ENCODE results near the gene GPR15LG. TPM values are rescaled to one million over a fixed set of nuclear protein-coding genes. Genes with fewer than 3 reads are reported as not detected.

GPR15LG gene
- total RNA-seq, 1 experiment from 2014 or later: not detected

DNA sequence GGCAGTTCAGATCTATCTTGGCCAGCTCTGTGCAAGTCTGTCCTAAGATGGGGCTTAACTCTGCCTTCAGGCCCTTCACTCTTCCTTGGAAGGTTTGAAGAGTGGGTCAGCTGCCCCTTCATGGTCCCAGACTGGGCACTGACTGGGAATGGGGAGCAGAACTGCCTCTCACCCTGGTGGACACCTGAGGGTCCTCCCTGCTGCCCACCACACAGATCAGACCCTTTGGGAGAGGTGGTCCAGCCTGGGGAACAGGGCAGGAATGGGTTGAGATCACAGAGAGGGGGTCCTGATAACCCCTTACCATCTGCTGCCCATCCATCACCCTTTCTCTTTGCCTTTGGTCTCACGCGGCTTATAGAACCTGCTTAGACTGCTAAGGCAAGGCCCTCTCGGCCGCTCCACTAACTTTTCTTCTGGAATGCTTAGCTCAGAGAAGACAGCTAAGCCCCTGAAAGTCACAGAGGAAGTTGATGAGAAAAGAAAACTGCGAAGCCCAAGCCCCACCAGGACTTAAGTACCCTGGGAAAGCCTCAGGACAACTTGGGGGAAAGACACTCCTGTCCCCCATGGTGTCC, 20.3 kb downstream of the GPR15LG start:
- RAD21 ChIA-PET (ENCODE audit: low non-redundant PET in 1 of 2, low total read pairs in 2 of 2, uncharacterized antibody in 2 of 2, unreplicated experiment in 2 of 2): no interaction called here
- ATAC-seq: no peak
- no peak overlapping the region for H3K9ac ChIP-seq (ENCODE audit: low read length)

More for the DNA sequence above, 20.3 kb downstream of the GPR15LG start:
- Histone ChIP-seq H4K20me1 (ENCODE audit: insufficient read depth) (no peaks in the 10 kb centered on the region), H3K9me3 (ENCODE audit: control insufficient read depth in 1 of 2, insufficient read depth in 1 of 2, low read depth in 1 of 2, low read length in 2 of 2) (no peaks in the 10 kb centered on the region), H3K4me1 (ENCODE audit: control insufficient read depth in 1 of 2, insufficient read depth in 2 of 2, low read length in 2 of 2) (no peaks in the 10 kb centered on the region), H3K27me3 (ENCODE audit: insufficient read depth, low read length) (peaks cover 19% of the 10 kb centered on the region), H3K4me3 (replicated peaks in 1 of 2; ENCODE audit: low read depth in 1 of 2, low read length in 2 of 2) (no peak overlapping the region), H3K9me2 (ENCODE audit: insufficient read depth) (no peaks in the 10 kb centered on the region), H3K79me2 (ENCODE audit: insufficient read depth, low read length) (no peaks in the 10 kb centered on the region), H3K27ac (ENCODE audit: low read depth, low read length) (no peak overlapping the region), H3K36me3 (ENCODE audit: control insufficient read depth in 1 of 2, insufficient read depth in 2 of 2, low read length in 2 of 2) (no peaks in the 10 kb centered on the region), H3K4me2 (ENCODE audit: low read length) (no peak overlapping the region), H2AFZ (ENCODE audit: low read depth, low read length, poor library complexity, severe bottlenecking) (no peak overlapping the region)
- no peak for DNase-seq (ENCODE audit: low read depth, low spot score)
- TF ChIP-seq TCF7L2 (IDR thresholded peaks at IDR 0.05; ENCODE audit: borderline replicate concordance, extremely low read depth, insufficient read depth, insufficient read length): no peak
- no peak for TF ChIP-seq EGR1 (IDR thresholded peaks at IDR 0.05; ENCODE audit: low read depth)
- TF ChIP-seq, protein P1, sequence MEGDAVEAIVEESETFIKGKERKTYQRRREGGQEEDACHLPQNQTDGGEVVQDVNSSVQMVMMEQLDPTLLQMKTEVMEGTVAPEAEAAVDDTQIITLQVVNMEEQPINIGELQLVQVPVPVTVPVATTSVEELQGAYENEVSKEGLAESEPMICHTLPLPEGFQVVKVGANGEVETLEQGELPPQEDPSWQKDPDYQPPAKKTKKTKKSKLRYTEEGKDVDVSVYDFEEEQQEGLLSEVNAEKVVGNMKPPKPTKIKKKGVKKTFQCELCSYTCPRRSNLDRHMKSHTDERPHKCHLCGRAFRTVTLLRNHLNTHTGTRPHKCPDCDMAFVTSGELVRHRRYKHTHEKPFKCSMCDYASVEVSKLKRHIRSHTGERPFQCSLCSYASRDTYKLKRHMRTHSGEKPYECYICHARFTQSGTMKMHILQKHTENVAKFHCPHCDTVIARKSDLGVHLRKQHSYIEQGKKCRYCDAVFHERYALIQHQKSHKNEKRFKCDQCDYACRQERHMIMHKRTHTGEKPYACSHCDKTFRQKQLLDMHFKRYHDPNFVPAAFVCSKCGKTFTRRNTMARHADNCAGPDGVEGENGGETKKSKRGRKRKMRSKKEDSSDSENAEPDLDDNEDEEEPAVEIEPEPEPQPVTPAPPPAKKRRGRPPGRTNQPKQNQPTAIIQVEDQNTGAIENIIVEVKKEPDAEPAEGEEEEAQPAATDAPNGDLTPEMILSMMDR (IDR thresholded peaks at IDR 0.05 in 2 of 3, conservative IDR thresholded peaks at IDR 0.05 in 1 of 3; ENCODE audit: borderline replicate concordance in 1 of 3, insufficient read depth in 1 of 3, low read depth in 2 of 3, low read length in 2 of 3): no peak
- TF ChIP-seq, protein P2, sequence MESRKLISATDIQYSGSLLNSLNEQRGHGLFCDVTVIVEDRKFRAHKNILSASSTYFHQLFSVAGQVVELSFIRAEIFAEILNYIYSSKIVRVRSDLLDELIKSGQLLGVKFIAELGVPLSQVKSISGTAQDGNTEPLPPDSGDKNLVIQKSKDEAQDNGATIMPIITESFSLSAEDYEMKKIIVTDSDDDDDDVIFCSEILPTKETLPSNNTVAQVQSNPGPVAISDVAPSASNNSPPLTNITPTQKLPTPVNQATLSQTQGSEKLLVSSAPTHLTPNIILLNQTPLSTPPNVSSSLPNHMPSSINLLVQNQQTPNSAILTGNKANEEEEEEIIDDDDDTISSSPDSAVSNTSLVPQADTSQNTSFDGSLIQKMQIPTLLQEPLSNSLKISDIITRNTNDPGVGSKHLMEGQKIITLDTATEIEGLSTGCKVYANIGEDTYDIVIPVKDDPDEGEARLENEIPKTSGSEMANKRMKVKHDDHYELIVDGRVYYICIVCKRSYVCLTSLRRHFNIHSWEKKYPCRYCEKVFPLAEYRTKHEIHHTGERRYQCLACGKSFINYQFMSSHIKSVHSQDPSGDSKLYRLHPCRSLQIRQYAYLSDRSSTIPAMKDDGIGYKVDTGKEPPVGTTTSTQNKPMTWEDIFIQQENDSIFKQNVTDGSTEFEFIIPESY (IDR thresholded peaks at IDR 0.05; ENCODE audit: extremely low read depth, insufficient replicate concordance, low read length): no peak
- TF ChIP-seq ZFX (IDR thresholded peaks at IDR 0.05): no peak
- TF ChIP-seq RAD21 (IDR thresholded peaks at IDR 0.05; ENCODE audit: low read depth): no peak
- TF ChIP-seq, protein P3, sequence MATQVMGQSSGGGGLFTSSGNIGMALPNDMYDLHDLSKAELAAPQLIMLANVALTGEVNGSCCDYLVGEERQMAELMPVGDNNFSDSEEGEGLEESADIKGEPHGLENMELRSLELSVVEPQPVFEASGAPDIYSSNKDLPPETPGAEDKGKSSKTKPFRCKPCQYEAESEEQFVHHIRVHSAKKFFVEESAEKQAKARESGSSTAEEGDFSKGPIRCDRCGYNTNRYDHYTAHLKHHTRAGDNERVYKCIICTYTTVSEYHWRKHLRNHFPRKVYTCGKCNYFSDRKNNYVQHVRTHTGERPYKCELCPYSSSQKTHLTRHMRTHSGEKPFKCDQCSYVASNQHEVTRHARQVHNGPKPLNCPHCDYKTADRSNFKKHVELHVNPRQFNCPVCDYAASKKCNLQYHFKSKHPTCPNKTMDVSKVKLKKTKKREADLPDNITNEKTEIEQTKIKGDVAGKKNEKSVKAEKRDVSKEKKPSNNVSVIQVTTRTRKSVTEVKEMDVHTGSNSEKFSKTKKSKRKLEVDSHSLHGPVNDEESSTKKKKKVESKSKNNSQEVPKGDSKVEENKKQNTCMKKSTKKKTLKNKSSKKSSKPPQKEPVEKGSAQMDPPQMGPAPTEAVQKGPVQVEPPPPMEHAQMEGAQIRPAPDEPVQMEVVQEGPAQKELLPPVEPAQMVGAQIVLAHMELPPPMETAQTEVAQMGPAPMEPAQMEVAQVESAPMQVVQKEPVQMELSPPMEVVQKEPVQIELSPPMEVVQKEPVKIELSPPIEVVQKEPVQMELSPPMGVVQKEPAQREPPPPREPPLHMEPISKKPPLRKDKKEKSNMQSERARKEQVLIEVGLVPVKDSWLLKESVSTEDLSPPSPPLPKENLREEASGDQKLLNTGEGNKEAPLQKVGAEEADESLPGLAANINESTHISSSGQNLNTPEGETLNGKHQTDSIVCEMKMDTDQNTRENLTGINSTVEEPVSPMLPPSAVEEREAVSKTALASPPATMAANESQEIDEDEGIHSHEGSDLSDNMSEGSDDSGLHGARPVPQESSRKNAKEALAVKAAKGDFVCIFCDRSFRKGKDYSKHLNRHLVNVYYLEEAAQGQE (IDR thresholded peaks at IDR 0.05; ENCODE audit: low read depth): no peak
- no peak for TF ChIP-seq SRF (IDR thresholded peaks at IDR 0.05; ENCODE audit: low read depth)
- no peak for TF ChIP-seq EZH2phosphoT487 (IDR thresholded peaks at IDR 0.05; ENCODE audit: borderline replicate concordance)
- TF ChIP-seq JUND (IDR thresholded peaks at IDR 0.05): no peak
- TF ChIP-seq, protein P4, sequence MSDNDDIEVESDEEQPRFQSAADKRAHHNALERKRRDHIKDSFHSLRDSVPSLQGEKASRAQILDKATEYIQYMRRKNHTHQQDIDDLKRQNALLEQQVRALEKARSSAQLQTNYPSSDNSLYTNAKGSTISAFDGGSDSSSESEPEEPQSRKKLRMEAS (IDR thresholded peaks at IDR 0.05): no peak
- no peak for TF ChIP-seq FOSL1 (IDR thresholded peaks at IDR 0.05; ENCODE audit: low read depth)
- no peak for TF ChIP-seq POLR2AphosphoS5 (IDR thresholded peaks at IDR 0.05; ENCODE audit: low read depth, low read length)
- TF ChIP-seq SP1 (IDR thresholded peaks at IDR 0.05; ENCODE audit: low read depth): no peak
- TF ChIP-seq CEBPB (IDR thresholded peaks at IDR 0.05; ENCODE audit: low read depth): no peak
- TF ChIP-seq ZNF274 (IDR thresholded peaks at IDR 0.05; ENCODE audit: low read depth, low read length): no peak
- no peak for TF ChIP-seq CBX3 (IDR thresholded peaks at IDR 0.05; ENCODE audit: low read depth)
- TF ChIP-seq, protein P5, sequence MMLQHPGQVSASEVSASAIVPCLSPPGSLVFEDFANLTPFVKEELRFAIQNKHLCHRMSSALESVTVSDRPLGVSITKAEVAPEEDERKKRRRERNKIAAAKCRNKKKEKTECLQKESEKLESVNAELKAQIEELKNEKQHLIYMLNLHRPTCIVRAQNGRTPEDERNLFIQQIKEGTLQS (IDR thresholded peaks at IDR 0.05): no peak
- no peak for TF ChIP-seq ELF1 (IDR thresholded peaks at IDR 0.05; ENCODE audit: borderline replicate concordance, low read depth)
- POLR2A ChIA-PET: no interaction called here
- CTCF ChIA-PET: no interaction called here
- BruUV-seq (replicated peaks): no TSS peak
- intact Hi-C loops (cut with micrococcal nuclease): no loop called here
